HG03064 (cell line): Measurements from ENCODE around the gene DNAJC5G.

ENCODE experiments used
- ATAC-seq: cut with Tn5 transposase; IDR thresholded peaks from one replicate; pipeline ENCODE4 v1.9.1; 2021; ENCODE audit warnings: low read depth; ENCODE audit not compliant: unreplicated experiment

Gene DNAJC5G, protein sequence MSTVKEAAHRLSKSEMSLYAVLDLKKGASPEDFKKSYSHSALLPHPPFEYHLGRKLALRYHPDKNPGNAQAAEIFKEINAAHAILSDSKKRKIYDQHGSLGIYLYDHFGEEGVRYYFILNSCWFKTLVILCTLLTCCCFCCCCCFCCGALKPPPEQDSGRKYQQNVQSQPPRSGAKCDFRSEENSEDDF

DNA sequence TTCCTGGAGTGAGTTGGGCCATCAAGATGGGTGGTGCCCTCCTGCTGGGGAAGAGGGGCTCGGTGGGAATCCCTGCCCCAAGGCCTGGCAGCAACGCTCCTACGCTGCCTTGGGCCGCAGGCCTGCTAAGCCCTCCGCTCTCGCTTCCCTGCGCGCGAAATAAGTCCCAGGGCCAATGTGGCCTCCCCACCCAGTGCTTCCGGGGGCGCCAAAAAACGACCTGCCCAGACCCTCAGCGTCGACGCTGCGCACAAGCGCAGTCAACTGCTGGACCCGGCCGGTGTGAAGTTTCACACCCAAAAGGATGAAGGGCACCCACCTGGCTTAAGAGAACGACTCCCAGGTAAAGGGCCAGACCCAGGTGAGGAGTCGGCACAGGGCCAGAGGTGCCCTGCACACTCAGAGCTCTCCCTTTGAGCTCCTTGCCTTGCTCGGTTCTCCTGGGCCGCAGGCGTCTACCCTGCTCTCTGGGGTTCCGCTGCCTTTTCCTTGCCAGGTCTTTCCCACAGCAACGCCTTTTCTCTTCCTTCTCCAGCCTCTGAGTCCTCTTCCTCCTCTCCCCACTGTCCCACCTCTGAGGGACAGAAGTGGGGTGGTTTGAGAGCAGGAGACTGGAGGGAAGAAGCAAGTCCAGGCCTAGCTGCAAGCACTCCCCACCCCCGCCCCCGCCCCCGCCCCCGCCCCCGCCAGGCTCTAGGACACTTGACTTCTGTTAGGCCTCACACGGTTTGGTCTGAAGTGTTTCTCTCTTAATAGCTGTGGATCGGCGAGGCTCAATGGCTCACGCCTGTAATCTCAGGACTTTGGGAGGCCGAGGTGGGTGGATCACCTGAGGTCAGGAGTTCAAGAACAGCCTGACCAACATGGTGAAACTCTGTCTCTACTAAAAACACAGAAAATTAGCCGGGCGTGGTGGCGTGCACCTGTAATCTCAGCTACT, at the start of gene DNAJC5G:
DNAJC5G (plus strand) TSS at position 223 of the 940 bp plus-strand sequence. CDS start 1,296 bp downstream, outside the sequence.
- ATAC-seq, result no peak

DNA sequence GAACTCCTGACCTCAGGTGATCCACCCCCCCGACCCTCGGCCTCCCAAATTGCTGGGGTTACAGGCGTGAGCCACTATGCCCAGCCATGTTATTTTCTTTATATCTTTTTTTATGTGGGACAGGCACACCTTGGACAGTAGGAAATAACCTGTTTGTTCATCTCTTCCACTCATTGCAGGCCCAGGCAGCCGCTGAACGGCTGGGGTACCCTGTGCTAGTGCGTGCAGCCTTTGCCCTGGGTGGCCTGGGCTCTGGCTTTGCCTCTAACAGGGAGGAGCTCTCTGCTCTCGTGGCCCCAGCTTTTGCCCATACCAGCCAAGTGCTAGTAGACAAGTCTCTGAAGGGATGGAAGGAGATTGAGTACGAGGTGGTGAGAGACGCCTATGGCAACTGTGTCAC, 49.7 kb upstream of the DNAJC5G start:
- ATAC-seq, result no peak

DNA sequence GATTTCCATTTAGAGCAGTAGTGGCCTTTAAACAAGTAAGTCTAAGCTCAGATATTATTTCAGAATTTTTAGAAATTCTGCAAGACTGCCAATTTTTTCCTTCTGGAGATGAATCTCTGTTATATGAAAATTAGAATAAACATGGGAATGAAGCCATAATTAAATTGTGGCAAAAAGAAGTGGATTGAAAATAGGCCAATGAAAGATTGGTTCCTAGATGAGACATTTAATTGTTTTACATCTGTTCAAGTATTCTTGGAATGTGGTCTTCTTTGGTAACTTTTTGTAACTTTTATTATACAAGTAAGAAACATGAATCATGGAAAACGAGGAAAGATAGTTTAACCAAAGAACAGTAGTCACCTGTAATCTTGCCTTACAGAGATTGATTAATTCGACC, 47.7 kb upstream of the DNAJC5G start:
- ATAC-seq, result no peak

DNA sequence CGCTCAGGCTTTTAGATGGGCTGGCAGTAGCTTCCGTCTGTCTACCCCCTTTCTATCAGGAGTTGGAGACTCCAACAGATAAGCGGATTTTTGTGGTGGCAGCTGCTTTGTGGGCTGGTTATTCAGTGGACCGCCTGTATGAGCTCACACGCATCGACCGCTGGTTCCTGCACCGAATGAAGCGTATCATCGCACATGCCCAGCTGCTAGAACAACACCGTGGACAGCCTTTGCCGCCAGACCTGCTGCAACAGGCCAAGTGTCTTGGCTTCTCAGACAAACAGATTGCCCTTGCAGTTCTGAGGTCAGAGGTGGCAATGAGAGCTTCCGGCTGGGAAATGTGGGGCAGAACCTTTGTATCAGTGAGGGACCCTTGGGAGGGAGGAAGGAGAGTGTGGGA, 43.3 kb upstream of the DNAJC5G start:
- no peak for ATAC-seq

DNA sequence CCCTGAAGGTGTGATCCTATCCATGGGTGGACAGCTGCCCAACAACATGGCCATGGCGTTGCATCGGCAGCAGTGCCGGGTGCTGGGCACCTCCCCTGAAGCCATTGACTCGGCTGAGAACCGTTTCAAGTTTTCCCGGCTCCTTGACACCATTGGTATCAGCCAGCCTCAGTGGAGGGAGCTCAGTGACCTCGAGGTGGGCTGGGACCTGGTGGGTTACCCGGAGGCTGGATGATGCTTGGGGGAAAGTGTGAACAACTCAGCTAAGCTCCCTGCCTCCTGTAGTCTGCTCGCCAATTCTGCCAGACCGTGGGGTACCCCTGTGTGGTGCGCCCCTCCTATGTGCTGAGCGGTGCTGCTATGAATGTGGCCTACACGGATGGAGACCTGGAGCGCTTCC, 41.9 kb upstream of the DNAJC5G start:
- no peak for ATAC-seq

DNA sequence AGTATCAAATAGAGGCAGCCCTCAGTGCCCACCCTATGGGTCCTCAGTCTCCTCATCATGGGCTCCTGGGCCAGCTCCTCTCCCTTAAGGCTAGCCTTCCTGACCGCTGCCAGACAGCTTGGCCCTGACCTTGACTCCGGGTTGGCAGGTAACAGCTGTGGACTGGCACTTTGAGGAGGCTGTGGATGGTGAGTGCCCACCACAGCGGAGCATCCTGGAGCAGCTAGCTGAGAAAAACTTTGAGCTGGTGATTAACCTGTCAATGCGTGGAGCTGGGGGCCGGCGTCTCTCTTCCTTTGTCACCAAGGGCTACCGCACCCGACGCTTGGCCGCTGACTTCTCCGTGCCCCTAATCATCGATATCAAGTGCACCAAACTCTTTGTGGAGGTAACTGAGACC, 39.1 kb upstream of the DNAJC5G start:
- no peak for ATAC-seq

DNA sequence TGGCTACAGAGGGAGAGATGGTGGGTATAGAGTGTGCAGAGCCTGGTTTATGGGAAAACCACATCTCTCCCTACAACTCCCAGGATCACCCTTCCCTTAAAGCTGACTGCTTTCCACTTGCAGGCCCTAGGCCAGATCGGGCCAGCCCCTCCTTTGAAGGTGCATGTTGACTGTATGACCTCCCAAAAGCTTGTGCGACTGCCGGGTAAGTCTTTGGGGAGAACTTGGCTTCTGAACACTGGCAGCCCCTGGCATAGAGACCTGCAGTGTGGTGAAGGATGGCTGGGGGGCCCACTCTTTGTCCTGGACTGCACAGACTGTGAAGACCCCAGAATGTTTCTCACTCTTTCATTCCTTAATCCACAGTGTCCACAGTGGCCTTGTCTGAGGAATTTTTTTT, 38.6 kb upstream of the DNAJC5G start:
- no peak for ATAC-seq

DNA sequence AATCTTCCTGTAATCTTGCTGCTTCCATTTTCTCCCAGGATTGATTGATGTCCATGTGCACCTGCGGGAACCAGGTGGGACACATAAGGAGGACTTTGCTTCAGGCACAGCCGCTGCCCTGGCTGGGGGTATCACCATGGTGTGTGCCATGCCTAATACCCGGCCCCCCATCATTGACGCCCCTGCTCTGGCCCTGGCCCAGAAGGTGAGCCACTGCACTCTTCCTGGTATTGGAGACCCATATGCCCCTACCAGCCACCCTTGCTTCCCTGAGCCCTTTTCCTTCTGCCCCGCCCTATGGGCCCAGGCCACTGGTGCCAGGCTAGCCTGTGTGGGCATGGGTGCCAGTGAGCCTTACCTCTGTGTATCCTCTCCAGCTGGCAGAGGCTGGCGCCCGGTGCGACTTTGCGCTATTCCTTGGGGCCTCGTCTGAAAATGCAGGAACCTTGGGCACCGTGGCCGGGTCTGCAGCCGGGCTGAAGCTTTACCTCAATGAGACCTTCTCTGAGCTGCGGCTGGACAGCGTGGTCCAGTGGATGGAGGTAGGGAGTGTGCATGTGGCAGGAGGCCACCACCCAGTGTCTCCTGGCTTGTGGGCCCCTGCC, 37.8 kb upstream of the DNAJC5G start:
- no peak for ATAC-seq

DNA sequence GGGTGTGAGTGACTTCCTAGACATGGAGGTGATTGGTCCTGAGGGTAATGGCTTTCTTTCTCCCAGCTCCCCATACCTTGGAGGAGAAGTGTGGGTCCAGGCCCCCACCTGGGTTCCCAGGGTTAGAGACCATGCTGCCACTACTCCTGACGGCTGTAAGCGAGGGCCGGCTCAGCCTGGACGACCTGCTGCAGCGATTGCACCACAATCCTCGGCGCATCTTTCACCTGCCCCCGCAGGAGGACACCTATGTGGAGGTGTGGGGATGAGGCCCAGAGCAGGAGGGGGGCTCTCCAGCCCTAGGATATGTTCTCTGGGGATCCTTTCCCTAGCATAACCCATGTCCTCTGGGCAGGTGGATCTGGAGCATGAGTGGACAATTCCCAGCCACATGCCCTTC, 36.3 kb upstream of the DNAJC5G start:
- no peak for ATAC-seq

DNA sequence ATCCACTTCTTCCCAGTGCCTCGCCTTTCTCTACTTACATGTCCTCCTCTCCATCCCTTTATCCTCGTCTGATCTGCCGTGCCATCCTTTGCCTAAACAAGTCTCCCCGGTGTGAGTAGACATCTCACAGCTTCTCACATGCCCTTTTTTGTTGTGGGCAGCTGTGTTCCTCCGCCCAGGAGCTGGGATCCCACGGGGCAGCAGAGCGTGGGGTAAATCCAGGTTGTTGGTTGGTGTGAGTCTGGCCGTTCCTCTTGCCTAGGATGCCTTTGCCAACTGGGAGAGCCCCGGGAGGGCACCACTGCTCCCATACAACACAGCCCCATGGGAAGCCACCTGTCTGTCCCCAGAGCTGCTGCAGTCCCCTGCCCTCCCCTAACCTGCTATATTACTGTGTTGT, 34.8 kb upstream of the DNAJC5G start:
- no peak for ATAC-seq

DNA sequence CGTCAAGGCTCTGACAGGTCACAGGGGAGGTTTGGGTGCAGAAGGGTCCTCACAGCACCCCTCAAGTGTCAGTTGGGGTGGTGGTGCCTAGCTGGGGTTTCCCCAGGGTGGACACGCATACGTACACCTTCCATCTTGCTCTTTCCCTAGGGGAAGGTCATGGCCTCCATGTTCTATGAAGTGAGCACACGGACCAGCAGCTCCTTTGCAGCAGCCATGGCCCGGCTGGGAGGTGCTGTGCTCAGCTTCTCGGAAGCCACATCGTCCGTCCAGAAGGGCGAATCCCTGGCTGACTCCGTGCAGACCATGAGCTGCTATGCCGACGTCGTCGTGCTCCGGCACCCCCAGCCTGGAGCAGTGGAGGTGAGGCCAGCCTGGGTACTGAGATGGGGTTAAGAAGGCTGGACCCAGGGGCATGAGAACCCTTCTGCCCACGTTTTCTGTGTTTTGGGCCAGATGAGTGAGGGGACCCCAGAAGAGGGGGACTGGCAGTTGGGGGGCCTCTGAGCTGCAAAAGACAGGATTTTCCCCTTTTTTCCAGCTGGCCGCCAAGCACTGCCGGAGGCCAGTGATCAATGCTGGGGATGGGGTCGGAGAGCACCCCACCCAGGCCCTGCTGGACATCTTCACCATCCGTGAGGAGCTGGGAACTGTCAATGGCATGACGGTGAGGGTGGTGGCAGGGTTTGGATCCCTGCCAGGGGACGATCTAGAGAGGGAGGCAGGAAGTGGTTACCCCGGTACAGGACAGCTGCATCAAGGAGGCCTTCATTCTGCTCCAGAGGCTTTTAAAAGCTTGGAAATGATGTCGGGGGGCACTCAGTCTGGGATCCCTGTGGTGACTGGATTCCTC, 33.2 kb upstream of the DNAJC5G start:
- no peak for ATAC-seq

DNA sequence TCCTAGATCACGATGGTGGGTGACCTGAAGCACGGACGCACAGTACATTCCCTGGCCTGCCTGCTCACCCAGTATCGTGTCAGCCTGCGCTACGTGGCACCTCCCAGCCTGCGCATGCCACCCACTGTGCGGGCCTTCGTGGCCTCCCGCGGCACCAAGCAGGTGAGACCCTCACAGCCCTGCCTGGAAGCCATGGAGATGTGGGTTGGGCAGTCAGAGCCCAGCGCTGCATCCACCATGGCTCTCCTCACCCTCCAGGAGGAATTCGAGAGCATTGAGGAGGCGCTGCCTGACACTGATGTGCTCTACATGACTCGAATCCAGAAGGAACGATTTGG, 32.6 kb upstream of the DNAJC5G start:
- no peak for ATAC-seq

DNA sequence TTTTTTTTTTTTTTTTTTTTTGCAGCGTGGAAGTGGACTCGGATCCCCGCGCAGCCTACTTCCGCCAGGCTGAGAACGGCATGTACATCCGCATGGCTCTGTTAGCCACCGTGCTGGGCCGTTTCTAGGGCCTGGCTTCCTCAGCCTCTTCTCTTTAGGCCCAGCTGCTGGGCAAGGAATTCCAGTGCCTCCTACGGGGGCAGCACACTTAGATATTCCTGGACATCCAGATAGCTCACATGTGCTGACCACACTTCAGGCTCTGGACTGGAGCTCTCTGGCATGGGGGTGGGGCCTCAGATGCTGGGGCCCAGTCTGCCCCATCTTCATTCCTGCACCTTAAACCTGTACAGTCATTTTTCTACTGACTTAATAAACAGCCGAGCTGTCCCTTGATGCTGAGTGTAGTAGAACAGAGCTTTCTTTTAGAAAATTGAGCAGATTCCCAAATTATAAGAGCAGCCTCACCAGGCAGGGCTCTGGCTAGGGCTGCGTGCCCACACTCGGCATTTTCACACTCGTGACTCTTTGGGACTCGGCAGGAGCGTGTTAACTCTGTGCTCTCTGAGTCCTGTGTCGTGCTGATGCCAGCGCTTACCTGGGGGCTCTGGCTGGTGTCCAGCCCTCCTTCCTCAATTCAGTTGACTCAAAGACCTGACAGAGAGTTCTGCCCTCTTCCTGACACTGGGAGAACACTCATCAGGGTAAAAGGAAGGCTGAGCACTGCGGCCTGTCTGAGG, 31.7 kb upstream of the DNAJC5G start:
- ATAC-seq, result no peak

DNA sequence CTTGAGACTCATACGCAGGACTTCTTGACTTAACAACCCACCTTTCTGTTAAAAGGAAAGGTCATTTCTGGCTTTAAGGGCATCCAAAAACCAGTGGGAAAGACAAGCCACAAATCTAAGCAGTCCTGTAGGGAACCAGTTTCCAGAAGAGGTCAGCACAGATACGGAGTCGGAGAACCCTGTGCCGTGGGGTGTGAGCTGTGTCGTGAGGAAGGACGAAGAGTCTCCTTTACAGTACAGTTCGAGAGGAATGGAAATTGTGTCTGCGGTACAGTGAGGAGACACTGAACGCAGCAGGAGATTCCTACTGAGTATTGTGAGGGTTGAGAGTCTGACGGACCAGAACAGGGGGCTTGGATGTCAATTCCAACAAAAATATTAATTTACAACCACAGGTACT, 30.1 kb upstream of the DNAJC5G start:
- ATAC-seq, result no peak

DNA sequence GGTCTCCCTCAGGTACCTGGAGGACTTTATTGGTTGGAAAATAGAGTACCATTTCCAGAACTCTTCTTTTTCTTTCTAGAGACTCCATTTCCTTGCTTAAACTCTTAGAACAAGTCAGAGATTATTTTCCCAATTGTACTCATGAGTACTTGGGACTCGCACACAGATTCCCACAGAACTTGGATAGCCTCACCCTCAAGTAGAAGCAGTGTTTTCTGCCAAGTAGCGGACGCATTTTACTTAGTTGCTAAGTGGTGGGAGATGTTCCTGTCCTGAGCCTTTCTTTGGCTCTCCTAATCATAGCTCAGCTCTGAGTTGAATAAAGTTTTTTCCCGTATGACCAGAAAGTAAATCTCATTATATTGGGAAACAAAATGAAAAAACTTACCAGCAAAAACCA, 29.6 kb upstream of the DNAJC5G start:
- no peak for ATAC-seq

DNA sequence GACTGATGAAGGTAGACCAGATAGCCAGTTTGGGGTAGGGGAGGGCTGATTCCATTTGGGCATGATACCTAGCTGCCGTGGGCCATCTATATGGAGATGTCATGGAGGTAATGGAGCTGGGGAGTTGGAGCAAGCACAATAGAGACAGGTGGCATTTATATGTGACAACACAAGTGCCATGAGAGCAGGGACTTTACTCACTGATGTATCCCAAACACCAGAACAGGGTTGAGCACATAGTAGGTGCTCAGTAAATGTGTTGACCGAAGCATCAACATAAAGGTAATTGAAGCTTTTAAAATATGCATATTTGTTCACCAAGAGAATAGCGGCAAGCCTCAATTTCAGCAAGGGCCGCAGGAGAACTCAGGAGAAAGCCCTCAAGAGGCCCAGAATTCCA, 27.3 kb upstream of the DNAJC5G start:
- ATAC-seq, result no peak

DNA sequence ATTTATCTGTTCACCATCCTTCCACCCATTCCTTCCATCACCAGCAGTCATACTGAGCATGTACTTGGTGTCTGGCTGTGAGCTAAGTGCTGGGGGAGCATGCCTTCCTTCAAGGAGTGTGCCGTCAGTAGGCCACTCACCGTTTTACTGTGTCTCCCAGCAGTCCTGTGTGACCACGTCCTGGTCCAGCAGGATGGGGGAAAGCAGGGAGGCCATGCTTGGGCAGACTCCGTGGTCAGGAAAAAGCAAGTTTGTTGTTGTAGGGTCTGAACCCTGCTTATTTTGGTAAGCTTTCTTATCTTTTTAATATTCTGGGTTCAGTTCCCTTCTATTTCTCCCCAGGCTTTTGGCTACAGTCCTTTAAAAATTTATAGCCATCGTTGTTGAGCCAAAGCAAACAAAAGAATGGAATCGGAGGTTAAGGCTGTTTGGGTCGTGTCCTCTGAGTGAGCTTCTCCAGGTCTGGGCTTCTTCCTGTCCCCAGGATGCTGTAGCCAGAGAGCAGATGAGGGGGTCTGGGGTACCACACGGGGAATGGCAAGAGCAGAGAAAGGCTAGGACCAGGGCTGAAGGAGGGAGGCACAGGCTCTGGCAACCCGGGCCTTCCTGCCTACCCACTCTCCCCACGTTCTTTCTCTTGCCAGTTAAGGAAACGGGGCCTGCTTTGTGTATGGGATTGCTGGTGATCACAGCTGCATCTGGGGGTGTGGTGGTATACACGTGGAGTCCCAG, 25.9 kb upstream of the DNAJC5G start:
- no peak for ATAC-seq

DNA sequence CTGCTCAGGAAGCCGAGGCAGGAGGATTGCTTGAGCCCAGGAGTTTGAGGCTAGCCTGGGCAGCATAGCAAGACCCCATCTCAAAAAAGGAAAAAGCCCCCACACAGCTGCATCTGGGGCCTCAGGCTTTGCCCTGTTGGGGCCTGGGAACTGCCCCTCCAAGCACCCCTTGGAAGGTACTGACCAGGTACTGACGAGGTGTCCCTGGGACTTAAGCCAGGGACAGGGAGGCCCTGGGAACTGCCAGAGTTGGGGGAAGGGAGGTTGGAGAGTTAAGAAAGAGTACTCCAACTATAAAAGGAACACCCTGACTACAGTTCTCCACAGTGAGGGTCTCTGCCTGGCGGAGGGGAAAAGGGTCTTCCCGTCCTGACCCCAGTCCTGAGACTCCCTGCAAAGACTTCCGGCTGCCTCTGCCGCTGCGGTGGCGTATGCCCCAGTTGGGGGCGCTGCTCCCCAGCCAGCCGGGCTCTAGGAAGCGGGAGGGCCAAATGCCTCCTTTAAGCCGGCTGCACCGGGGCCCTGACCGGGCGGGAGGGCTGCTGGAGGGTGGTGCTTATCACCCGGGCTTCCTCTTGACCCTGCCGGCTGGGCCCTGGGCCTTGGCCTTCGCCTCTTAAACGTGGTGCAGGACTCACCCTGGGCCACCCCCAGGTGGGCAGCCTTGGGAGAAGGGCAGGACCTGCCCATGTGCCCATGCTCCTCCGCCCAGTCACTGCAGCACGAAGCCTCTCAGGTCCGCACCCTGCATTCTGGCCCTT, 25.2 kb upstream of the DNAJC5G start:
- ATAC-seq, result no peak
